Panc1 (cell line): ENCODE measurements around the gene ZBTB7C. TPM values are rescaled to one million over a fixed set of nuclear protein-coding genes. Genes with fewer than 3 reads are reported as not detected.

Experiments used
- ATAC-seq: fragments of 200-7000 bp; cut with Tn5 transposase; 2 replicates; pipeline ENCODE4 v1.9.1; 2020; ENCODE audit warnings: mild to moderate bottlenecking, moderate library complexity
- BruUV-seq: library from RNA; stranded (reverse); fragments of 400-500 nt; replicated peaks from 2 replicates; lab custom pipeline; 2021; lab: Mats Ljungman, UMichigan
- CTCF ChIA-PET: fragments of 300-600 bp; sonication (Branson Sonifier 250); formaldehyde crosslinking; loops from one replicate; lab custom pipeline; 2022; ENCODE audit warnings: antibody characterized with exemption; lab: Charles Lee
- POLR2A ChIA-PET: fragments of 300-600 bp; sonication (Branson Sonifier 250); formaldehyde crosslinking; loops from one replicate; lab custom pipeline; 2022; ENCODE audit warnings: antibody characterized with exemption; lab: Charles Lee
- DNase-seq: peaks from one replicate; pipeline ENCODE4 v3.0.0-alpha.2; 2010; ENCODE audit warnings: low read depth, low spot score
- H3K27ac ChIP-seq: 2 replicates; pipeline ENCODE4 v1.5.1; 2011; ENCODE audit warnings: mild to moderate bottlenecking, low read length, inconsistent platforms
- H3K27me3 ChIP-seq: fragments of 200-500 bp; sonication (Bioruptor generic); 2 replicates; pipeline ENCODE4 v1.6.0; 2014; ENCODE audit warnings: low read length, inconsistent platforms; ENCODE audit not compliant: control insufficient read depth, insufficient read depth
- H3K36me3 ChIP-seq: fragments of 200-500 bp; sonication (Bioruptor generic); 2 replicates; pipeline ENCODE4 v1.5.1; 2014; ENCODE audit warnings: inconsistent platforms, mild to moderate bottlenecking, low read length, moderate library complexity; ENCODE audit not compliant: control insufficient read depth, insufficient read depth
- H3K4me1 ChIP-seq: 2 replicates; pipeline ENCODE4 v1.5.1; 2011; ENCODE audit warnings: inconsistent platforms, mild to moderate bottlenecking, low read length, moderate library complexity; ENCODE audit not compliant: control insufficient read depth, insufficient read depth
- H3K4me3 ChIP-seq, 2 experiments: 2 replicates each; pipeline ENCODE4 v1.5.1; 2011 to 2012; ENCODE audit warnings: low read depth in 2 of 2, low read length in 2 of 2, mild to moderate bottlenecking in 2 of 2, inconsistent platforms in 1 of 2, moderate library complexity in 1 of 2
- H3K9me3 ChIP-seq: fragments of 200-500 bp; sonication (Bioruptor generic); 2 replicates; pipeline ENCODE4 v1.5.1; 2014; ENCODE audit warnings: low read depth, mild to moderate bottlenecking, inconsistent platforms, low read length, moderate library complexity; ENCODE audit not compliant: control insufficient read depth, insufficient read depth
- POLR2AphosphoS5 ChIP-seq: IDR thresholded peaks from 2 replicates; pipeline ENCODE4 v1.6.1; 2012; ENCODE audit warnings: mild to moderate bottlenecking, low read depth, low read length, moderate library complexity
- SIN3A ChIP-seq: IDR thresholded peaks from 2 replicates; pipeline ENCODE4 v1.6.1; 2012; ENCODE audit warnings: low read depth, mild to moderate bottlenecking, low read length, moderate library complexity, borderline replicate concordance; ENCODE audit not compliant: insufficient read depth
- TCF7L2 ChIP-seq: IDR thresholded peaks from 2 replicates; pipeline ENCODE4 v1.6.1; 2011; ENCODE audit warnings: mild to moderate bottlenecking, low read depth, low read length, inconsistent platforms
- in situ Hi-C: cut with HindIII; loops from 2 replicates; pipeline ENCODE4 v1.10.0; 2016; ENCODE audit warnings: low sequenced_read_pairs, low pct_unique_long_range_greater_than_20kb
- intact Hi-C: fragments of 100-400 bp; cut with micrococcal nuclease; formaldehyde crosslinking; loops from one replicate; pipeline ENCODE4 v1.10.0; 2022; ENCODE audit not compliant: unreplicated experiment
- total RNA-seq: library from RNA; stranded (reverse); gene quantifications from one replicate; pipeline ENCODE4 v1.2.1, GENCODE V29; 2021; ENCODE audit not compliant: unreplicated experiment
- TF ChIP-seq, protein P1 (sequence below): fragments of 450-650 bp; IDR thresholded peaks from 2 replicates; pipeline ENCODE4 v1.5.1; 2017; ENCODE audit warnings: mild to moderate bottlenecking
- TF ChIP-seq, protein P2 (sequence below), 2 experiments: IDR thresholded peaks; 2 replicates each; pipeline ENCODE4 v1.6.1; 2011 to 2012; ENCODE audit warnings: low read depth in 2 of 2, control low read depth in 1 of 2, low read length in 1 of 2, mild to moderate bottlenecking in 1 of 2, moderate library complexity in 1 of 2; ENCODE audit not compliant: insufficient read depth in 1 of 2

ZBTB7C gene
- total RNA-seq, 1 experiment from 2014 or later = 0.03 TPM

DNA sequence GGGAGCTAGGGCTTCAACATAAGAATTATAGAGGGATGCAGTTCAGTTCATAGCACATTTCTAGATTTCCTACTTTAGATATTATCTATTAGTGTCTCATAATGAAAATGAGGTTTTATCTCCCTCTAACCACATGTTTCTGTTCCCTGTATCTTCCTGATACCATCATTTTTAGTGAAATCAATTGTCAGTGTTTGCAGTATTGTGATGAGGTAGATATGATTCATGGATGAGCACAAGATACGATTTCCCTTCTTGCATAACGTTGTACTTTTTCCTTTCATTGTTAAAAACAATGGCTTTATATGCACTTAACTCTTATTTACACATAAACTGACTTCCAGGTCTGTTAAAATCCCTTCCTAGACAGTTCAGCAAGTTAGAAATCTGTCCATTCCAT lies 211.4 kb downstream of the ZBTB7C start:
- no peaks in the 10 kb centered on the region for H3K36me3 ChIP-seq
- POLR2A ChIA-PET = no interaction called here
- in situ Hi-C loops (no loop called here), intact Hi-C loops (no loop called here)
- no peak for ATAC-seq
- H3K27me3 ChIP-seq = peaks cover 9% of the 10 kb centered on the region; the same call in 1 of the 2 replicates
- TF ChIP-seq SIN3A (no peak), POLR2AphosphoS5 (no peak), TCF7L2 (no peak)
- TF ChIP-seq, protein P1, sequence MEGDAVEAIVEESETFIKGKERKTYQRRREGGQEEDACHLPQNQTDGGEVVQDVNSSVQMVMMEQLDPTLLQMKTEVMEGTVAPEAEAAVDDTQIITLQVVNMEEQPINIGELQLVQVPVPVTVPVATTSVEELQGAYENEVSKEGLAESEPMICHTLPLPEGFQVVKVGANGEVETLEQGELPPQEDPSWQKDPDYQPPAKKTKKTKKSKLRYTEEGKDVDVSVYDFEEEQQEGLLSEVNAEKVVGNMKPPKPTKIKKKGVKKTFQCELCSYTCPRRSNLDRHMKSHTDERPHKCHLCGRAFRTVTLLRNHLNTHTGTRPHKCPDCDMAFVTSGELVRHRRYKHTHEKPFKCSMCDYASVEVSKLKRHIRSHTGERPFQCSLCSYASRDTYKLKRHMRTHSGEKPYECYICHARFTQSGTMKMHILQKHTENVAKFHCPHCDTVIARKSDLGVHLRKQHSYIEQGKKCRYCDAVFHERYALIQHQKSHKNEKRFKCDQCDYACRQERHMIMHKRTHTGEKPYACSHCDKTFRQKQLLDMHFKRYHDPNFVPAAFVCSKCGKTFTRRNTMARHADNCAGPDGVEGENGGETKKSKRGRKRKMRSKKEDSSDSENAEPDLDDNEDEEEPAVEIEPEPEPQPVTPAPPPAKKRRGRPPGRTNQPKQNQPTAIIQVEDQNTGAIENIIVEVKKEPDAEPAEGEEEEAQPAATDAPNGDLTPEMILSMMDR = no peak
- TF ChIP-seq, protein P2, sequence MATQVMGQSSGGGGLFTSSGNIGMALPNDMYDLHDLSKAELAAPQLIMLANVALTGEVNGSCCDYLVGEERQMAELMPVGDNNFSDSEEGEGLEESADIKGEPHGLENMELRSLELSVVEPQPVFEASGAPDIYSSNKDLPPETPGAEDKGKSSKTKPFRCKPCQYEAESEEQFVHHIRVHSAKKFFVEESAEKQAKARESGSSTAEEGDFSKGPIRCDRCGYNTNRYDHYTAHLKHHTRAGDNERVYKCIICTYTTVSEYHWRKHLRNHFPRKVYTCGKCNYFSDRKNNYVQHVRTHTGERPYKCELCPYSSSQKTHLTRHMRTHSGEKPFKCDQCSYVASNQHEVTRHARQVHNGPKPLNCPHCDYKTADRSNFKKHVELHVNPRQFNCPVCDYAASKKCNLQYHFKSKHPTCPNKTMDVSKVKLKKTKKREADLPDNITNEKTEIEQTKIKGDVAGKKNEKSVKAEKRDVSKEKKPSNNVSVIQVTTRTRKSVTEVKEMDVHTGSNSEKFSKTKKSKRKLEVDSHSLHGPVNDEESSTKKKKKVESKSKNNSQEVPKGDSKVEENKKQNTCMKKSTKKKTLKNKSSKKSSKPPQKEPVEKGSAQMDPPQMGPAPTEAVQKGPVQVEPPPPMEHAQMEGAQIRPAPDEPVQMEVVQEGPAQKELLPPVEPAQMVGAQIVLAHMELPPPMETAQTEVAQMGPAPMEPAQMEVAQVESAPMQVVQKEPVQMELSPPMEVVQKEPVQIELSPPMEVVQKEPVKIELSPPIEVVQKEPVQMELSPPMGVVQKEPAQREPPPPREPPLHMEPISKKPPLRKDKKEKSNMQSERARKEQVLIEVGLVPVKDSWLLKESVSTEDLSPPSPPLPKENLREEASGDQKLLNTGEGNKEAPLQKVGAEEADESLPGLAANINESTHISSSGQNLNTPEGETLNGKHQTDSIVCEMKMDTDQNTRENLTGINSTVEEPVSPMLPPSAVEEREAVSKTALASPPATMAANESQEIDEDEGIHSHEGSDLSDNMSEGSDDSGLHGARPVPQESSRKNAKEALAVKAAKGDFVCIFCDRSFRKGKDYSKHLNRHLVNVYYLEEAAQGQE (IDR thresholded peaks at IDR 0.05; ENCODE audit: insufficient read depth in 1 of 2, low read depth in 2 of 2, low read length in 1 of 2) = no peak
- H3K27ac ChIP-seq = no peak overlapping the region
- no peak for DNase-seq
- CTCF ChIA-PET = no interaction called here
- no peaks in the 10 kb centered on the region for H3K9me3 ChIP-seq
- no TSS peak for BruUV-seq
- no peak overlapping the region for H3K4me3 ChIP-seq
- no peaks in the 10 kb centered on the region for H3K4me1 ChIP-seq

DNA sequence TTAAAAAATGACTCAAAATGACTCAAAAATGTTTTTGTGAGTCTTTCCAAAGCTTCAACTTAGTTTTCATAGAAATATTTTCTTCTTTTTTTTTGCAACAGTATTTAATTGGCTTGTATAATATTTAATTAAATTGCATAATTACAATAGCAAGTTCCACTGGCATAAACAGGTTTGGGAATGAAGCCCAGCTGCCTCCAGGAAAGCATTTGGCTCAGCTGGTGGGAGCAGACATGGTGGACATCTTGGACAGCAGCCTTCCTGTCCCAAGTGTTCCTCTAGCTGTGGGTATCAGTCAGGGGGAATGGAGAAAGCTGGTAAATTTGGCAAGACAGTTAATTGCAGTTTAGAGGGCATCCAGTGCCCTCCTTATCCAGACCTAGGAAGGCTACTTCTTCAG lies 213.4 kb downstream of the ZBTB7C start:
- Histone ChIP-seq H3K9me3 (no peaks in the 10 kb centered on the region), H3K27ac (no peak overlapping the region), H3K4me1 (no peaks in the 10 kb centered on the region), H3K36me3 (no peaks in the 10 kb centered on the region), H3K27me3 (peaks cover 9% of the 10 kb centered on the region; the same call in 1 of the 2 replicates), H3K4me3 (no peak overlapping the region)
- intact Hi-C loops = no loop called here
- ChIA-PET POLR2A (no interaction called here), CTCF (no interaction called here)
- TF ChIP-seq, protein P1 = no peak
- no peak for TF ChIP-seq SIN3A
- DNase-seq (no peak), ATAC-seq (no peak)
- no TSS peak for BruUV-seq
- in situ Hi-C loops = no loop called here
